HL-60 (cell line): ENCODE results near the gene HSPA1L.

Source experiments
- DNase-seq, 2 experiments: peaks; one replicate each; pipeline ENCODE4 v3.0.0-alpha.2; 2010 to 2020; ENCODE audit warnings: low read depth in 1 of 2, low spot score in 1 of 2
- H3K27ac ChIP-seq: fragments of 250-450 bp; sonication (Bioruptor Pico); replicated peaks from 2 replicates; pipeline ENCODE4 v1.5.1; 2020; ENCODE audit warnings: mild to moderate bottlenecking, moderate library complexity
- H3K27me3 ChIP-seq: fragments of 250-450 bp; sonication (Bioruptor Pico); 2 replicates; pipeline ENCODE4 v1.5.1; 2021; ENCODE audit warnings: mild to moderate bottlenecking, moderate library complexity; ENCODE audit not compliant: insufficient read depth, poor library complexity, severe bottlenecking
- H3K4me3 ChIP-seq: replicated peaks from 2 replicates; pipeline ENCODE4 v1.5.1; 2011; ENCODE audit warnings: mild to moderate bottlenecking, control low read depth, low read length; ENCODE audit not compliant: insufficient read depth
- GABPA ChIP-seq: IDR thresholded peaks from 2 replicates; pipeline ENCODE4 v1.6.1; 2012; ENCODE audit warnings: low read depth
- POLR2AphosphoS5 ChIP-seq: IDR thresholded peaks from 2 replicates; pipeline ENCODE4 v1.6.1; 2012; ENCODE audit warnings: low read depth
- SPI1 ChIP-seq: IDR thresholded peaks from 2 replicates; pipeline ENCODE4 v1.6.1; 2012; ENCODE audit warnings: low read depth, mild to moderate bottlenecking, borderline replicate concordance
- TF ChIP-seq, protein P1 (sequence below): IDR thresholded peaks from one replicate; pipeline ENCODE4 v1.5.1; 2011; ENCODE audit warnings: low read length, control low read depth, inconsistent platforms; ENCODE audit not compliant: insufficient read depth
- TF ChIP-seq, protein P2 (sequence below): IDR thresholded peaks from 2 replicates; pipeline ENCODE4 v1.6.1; 2012; ENCODE audit warnings: low read depth; ENCODE audit not compliant: insufficient replicate concordance

Gene HSPA1L

GRCh38 chr6:31778193-31778592, 36.9 kb downstream of the HSPA1L start:
- Histone ChIP-seq H3K4me3 (no peak overlapping the region), H3K27ac (no peak overlapping the region), H3K27me3 (no peaks in the 10 kb centered on the region)
- TF ChIP-seq SPI1 (no peak), POLR2AphosphoS5 (no peak)
- TF ChIP-seq, protein P1, sequence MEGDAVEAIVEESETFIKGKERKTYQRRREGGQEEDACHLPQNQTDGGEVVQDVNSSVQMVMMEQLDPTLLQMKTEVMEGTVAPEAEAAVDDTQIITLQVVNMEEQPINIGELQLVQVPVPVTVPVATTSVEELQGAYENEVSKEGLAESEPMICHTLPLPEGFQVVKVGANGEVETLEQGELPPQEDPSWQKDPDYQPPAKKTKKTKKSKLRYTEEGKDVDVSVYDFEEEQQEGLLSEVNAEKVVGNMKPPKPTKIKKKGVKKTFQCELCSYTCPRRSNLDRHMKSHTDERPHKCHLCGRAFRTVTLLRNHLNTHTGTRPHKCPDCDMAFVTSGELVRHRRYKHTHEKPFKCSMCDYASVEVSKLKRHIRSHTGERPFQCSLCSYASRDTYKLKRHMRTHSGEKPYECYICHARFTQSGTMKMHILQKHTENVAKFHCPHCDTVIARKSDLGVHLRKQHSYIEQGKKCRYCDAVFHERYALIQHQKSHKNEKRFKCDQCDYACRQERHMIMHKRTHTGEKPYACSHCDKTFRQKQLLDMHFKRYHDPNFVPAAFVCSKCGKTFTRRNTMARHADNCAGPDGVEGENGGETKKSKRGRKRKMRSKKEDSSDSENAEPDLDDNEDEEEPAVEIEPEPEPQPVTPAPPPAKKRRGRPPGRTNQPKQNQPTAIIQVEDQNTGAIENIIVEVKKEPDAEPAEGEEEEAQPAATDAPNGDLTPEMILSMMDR: no peak
- no peak for DNase-seq

DNA sequence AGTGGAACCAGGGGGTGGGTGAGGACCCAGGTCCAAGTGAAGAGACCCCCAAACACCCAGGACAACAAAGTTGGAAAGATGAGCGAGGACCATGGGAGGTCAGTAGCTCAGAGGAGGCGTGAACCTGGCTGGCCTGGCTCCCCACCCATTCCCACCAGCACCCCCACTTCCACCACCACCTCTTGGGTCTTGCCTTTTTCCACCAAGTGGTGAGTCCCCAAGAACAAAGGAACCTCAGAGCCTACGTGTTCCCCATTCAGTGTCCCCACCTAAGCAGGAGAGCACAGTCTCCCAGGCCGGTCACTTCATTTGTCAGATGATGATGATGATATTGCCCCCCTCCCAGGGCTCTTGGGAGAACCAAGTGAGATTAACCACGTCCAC, 37.4 kb downstream of the HSPA1L start:
- DNase-seq: no peak
- Histone ChIP-seq H3K27ac (no peak overlapping the region; the same call in 1 of the 2 replicates), H3K27me3 (no peaks in the 10 kb centered on the region), H3K4me3 (no peak overlapping the region)
- TF ChIP-seq GABPA: no peak

GRCh38 chr6:31776989-31777666, 38.0 kb downstream of the HSPA1L start, which contains the start of gene VWA7:
Gene VWA7 (minus strand): TSS chr6:31777328. CDS start chr6:31776779, 549 bp downstream.
- H3K4me3 ChIP-seq: 0 out of 2 replicates have a peak within 1 kb of the TSS, but pooled peaks have one; percentile 9
- peak within 1 kb of the TSS; percentile 39 for H3K27ac ChIP-seq
- no peaks in the 10 kb centered on the region for H3K27me3 ChIP-seq
- TF ChIP-seq, protein P2, sequence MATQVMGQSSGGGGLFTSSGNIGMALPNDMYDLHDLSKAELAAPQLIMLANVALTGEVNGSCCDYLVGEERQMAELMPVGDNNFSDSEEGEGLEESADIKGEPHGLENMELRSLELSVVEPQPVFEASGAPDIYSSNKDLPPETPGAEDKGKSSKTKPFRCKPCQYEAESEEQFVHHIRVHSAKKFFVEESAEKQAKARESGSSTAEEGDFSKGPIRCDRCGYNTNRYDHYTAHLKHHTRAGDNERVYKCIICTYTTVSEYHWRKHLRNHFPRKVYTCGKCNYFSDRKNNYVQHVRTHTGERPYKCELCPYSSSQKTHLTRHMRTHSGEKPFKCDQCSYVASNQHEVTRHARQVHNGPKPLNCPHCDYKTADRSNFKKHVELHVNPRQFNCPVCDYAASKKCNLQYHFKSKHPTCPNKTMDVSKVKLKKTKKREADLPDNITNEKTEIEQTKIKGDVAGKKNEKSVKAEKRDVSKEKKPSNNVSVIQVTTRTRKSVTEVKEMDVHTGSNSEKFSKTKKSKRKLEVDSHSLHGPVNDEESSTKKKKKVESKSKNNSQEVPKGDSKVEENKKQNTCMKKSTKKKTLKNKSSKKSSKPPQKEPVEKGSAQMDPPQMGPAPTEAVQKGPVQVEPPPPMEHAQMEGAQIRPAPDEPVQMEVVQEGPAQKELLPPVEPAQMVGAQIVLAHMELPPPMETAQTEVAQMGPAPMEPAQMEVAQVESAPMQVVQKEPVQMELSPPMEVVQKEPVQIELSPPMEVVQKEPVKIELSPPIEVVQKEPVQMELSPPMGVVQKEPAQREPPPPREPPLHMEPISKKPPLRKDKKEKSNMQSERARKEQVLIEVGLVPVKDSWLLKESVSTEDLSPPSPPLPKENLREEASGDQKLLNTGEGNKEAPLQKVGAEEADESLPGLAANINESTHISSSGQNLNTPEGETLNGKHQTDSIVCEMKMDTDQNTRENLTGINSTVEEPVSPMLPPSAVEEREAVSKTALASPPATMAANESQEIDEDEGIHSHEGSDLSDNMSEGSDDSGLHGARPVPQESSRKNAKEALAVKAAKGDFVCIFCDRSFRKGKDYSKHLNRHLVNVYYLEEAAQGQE: no peak
- peak; percentile 82 for TF ChIP-seq POLR2AphosphoS5
- DNase-seq: peak; percentile 78 to 90

DNA sequence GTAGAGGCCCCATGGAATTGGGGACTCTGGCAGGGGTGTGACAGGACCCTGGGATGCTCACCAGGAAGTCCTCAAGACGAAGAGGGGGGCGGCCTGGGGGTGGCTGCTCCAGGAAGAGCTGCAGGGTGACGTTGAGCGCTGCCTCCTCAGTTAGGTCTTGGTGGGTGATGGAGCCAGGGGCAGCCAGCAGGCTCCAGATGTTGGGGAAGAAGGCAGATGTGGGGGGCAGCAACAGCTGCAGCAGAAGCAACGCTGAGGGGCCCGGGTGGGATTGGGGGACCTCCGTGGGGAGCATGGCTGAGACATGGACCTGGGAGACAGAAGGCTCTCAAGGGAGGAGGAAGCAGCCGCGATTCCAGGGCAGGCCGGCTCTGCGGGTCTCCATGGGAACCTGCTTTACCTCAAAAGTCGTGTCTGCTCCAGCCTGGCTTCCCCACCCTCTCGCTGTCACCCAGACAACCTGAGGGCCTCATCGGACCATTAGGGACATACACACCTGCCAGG, 38.5 kb downstream of the HSPA1L start:
- DNase-seq: peak in 1 of 2 experiments; percentile 19
- Histone ChIP-seq H3K27ac (peak overlapping the region; percentile 39), H3K27me3 (no peaks in the 10 kb centered on the region), H3K4me3 (0 out of 2 replicates have a peak overlapping the region, but pooled peaks have one; percentile 9)
- TF ChIP-seq POLR2AphosphoS5: no peak
- TF ChIP-seq, protein P1: no peak
- TF ChIP-seq SPI1: no peak
- TF ChIP-seq, protein P2: no peak
- no peak for TF ChIP-seq GABPA
